Thoracic aorta (tissue), 2 donors: ENCODE data around the gene CEP295NL. TPM values are rescaled to one million over a fixed set of nuclear protein-coding genes. Genes with fewer than 3 reads are reported as not detected.

Experiments
- ATAC-seq: fragments of 150-250 bp; one replicate; pipeline ENCODE4 v1.8.0; 2017; ENCODE audit warnings: low read depth; ENCODE audit not compliant: insufficient number of reproducible peaks, low FRiP score
- DNase-seq: peaks from one replicate; pipeline ENCODE4 v3.0.0-alpha.2; 2020; ENCODE audit warnings: low spot score
- H3K27ac ChIP-seq, 2 donors: fragments of 200-600 bp; sonication (generic); 1 replicate in 1 of 2; 2 replicates in 1 of 2; pipeline ENCODE4 v1.5.1; 2016; ENCODE audit warnings: mild to moderate bottlenecking in 2 of 2, moderate library complexity in 2 of 2
- H3K27me3 ChIP-seq: fragments of 200-600 bp; sonication (generic); replicated peaks from 2 replicates; pipeline ENCODE4 v1.6.0; 2016; ENCODE audit warnings: mild to moderate bottlenecking; ENCODE audit not compliant: insufficient read depth
- H3K36me3 ChIP-seq: fragments of 200-600 bp; sonication (generic); one replicate; pipeline ENCODE4 v1.5.1; 2016
- H3K4me1 ChIP-seq, 2 donors: fragments of 200-600 bp; sonication (generic); 1 replicate in 1 of 2; 2 replicates in 1 of 2; pipeline versions ENCODE4 v1.5.1 to v1.6.0; 2016; ENCODE audit warnings: low read depth in 2 of 2, mild to moderate bottlenecking in 1 of 2; ENCODE audit not compliant: control insufficient read depth in 1 of 2
- H3K4me3 ChIP-seq: fragments of 200-600 bp; sonication (generic); 2 replicates; pipeline ENCODE4 v1.5.1; 2016; ENCODE audit warnings: mild to moderate bottlenecking
- H3K9me3 ChIP-seq: fragments of 200-600 bp; sonication (generic); 2 replicates; pipeline ENCODE4 v1.5.1; 2016
- total RNA-seq, 2 donors: library from RNA; depleted of rRNA; stranded (reverse); fragments of >200 nt; gene quantifications; one replicate each; pipeline versions ENCODE4 v1.1.0 to v1.2.3, GENCODE V29; 2016
- TF ChIP-seq, protein P1 (sequence below): fragments of 200-600 bp; sonication (generic); IDR thresholded peaks from one replicate; pipeline ENCODE4 v1.5.1; 2019; ENCODE audit warnings: antibody characterized with exemption

CEP295NL gene
- total RNA-seq, 2 donors from 2014 or later, result 6.8 to 13.0 TPM

DNA sequence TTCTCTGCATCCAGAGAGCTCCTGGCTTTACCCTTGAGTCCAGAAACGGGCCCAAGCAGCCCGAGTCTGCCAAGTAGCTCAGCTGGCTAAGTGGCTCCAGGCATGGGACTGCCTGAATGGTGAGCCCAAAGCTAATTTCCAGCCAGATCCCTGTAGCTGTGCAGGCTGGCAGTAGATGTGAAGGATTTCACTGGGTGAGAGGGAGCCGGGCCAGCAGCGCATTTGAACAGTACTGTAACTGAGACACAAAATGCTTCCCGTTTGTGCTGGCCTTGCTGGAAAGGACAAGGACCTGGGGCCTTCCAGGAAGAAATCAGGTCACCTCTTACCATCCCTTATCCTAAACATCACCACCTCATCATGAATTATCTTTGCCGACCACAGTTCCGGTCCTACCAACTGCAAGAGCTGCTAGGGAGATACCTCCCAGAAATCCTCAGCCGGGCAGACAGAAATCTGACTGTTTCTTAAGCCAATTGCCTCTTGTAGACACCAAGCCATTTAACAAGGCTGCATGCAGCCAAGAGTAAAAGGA lies 18.5 kb upstream of the CEP295NL start:
- peak overlapping the region; percentile 94 for H3K4me3 ChIP-seq
- peak overlapping the region; percentile 64 to 76 for H3K27ac ChIP-seq
- no peaks in the 10 kb centered on the region for H3K27me3 ChIP-seq
- DNase-seq, result no peak
- TF ChIP-seq, protein P1, sequence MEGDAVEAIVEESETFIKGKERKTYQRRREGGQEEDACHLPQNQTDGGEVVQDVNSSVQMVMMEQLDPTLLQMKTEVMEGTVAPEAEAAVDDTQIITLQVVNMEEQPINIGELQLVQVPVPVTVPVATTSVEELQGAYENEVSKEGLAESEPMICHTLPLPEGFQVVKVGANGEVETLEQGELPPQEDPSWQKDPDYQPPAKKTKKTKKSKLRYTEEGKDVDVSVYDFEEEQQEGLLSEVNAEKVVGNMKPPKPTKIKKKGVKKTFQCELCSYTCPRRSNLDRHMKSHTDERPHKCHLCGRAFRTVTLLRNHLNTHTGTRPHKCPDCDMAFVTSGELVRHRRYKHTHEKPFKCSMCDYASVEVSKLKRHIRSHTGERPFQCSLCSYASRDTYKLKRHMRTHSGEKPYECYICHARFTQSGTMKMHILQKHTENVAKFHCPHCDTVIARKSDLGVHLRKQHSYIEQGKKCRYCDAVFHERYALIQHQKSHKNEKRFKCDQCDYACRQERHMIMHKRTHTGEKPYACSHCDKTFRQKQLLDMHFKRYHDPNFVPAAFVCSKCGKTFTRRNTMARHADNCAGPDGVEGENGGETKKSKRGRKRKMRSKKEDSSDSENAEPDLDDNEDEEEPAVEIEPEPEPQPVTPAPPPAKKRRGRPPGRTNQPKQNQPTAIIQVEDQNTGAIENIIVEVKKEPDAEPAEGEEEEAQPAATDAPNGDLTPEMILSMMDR, result no peak
- H3K36me3 ChIP-seq, result peaks cover 3% of the 10 kb centered on the region
- peaks cover 45 to 79% of the 10 kb centered on the region in 2 donors for H3K4me1 ChIP-seq
- ATAC-seq, result no peak
- no peaks in the 10 kb centered on the region for H3K9me3 ChIP-seq

DNA sequence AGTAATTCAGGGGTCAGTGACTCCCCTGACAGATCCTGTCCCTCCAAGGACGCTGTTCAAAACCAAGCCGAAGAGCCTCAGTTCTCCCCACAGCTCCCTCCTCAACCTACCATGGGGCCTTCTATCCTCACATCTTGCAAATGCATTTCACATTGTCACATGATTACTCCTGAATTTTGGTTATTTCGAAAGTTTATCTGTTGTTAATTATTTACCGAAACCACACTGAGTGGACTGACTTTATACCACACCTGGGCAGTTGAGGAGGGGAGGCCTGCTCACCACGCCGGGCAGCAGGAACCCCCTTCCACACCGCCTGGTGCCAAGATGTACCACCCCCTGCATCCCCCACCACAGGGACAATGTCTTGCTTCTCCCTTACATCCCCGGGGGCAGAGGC lies 17.5 kb upstream of the CEP295NL start:
- DNase-seq, result no peak
- Histone ChIP-seq H3K4me1 (peaks cover 45 to 80% of the 10 kb centered on the region in 2 donors), H3K27ac (peak overlapping the region in 1 of 2 donors; percentile 10), H3K9me3 (no peaks in the 10 kb centered on the region), H3K4me3 (no peak overlapping the region), H3K36me3 (peaks cover 3% of the 10 kb centered on the region), H3K27me3 (no peaks in the 10 kb centered on the region)
- ATAC-seq, result no peak
- TF ChIP-seq, protein P1, result no peak

DNA sequence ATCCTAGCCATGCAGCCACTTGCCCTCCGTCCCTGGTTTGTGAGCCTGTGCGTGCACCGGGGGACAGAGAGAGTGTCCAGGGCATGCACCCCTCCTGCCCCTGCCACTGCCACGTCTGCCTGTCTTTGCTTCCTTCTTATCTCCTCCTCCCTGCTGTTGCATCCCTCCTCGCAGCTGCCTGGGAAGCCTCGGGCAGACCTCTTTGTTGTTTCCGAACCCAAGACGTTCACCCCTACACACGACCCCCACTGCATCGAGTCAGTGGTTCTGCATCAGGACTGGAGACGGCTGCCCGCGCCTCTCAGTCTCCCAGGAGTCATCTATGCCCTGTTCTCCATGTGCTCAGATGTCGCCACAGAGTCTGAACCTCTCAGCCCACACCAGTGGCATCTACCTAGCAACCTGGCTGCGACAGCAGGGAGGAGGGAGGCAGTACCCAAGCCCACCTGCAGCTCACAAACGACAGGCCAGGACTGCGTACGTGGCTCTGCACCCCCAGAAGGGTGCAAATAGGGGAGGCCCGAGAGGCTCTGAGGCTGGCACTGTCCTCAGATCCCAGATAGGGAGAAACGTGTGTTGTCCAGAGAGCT lies 17.0 kb upstream of the CEP295NL start:
- H3K27me3 ChIP-seq, result no peaks in the 10 kb centered on the region
- H3K36me3 ChIP-seq, result peaks cover 3% of the 10 kb centered on the region
- no peak overlapping the region for H3K4me3 ChIP-seq
- H3K9me3 ChIP-seq, result no peaks in the 10 kb centered on the region
- DNase-seq (no peak), ATAC-seq (no peak)
- TF ChIP-seq, protein P1, result no peak
- H3K4me1 ChIP-seq, result peaks cover 45 to 86% of the 10 kb centered on the region in 2 donors
- H3K27ac ChIP-seq, result no peak overlapping the region

DNA sequence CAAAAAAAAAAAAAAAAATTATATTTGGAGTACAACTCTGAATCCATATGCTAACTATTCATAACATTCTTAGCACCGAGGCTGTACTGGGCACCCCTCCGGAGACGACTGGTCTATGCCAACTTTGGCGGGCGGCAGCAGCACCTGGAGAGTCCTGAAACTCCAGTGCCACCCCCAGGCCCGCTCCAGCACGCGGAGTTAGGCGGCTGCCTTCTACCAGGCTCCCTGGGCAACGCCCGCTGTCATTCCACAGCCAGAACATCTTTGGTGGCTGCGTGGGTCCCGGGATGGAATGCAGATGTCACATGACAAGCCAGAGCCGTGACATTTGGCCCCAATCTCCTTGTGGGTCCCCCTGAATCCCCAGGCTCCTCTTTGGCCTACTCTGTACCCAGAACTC lies 16.0 kb upstream of the CEP295NL start:
- DNase-seq, result no peak
- peaks cover 45 to 94% of the 10 kb centered on the region in 2 donors for H3K4me1 ChIP-seq

DNA sequence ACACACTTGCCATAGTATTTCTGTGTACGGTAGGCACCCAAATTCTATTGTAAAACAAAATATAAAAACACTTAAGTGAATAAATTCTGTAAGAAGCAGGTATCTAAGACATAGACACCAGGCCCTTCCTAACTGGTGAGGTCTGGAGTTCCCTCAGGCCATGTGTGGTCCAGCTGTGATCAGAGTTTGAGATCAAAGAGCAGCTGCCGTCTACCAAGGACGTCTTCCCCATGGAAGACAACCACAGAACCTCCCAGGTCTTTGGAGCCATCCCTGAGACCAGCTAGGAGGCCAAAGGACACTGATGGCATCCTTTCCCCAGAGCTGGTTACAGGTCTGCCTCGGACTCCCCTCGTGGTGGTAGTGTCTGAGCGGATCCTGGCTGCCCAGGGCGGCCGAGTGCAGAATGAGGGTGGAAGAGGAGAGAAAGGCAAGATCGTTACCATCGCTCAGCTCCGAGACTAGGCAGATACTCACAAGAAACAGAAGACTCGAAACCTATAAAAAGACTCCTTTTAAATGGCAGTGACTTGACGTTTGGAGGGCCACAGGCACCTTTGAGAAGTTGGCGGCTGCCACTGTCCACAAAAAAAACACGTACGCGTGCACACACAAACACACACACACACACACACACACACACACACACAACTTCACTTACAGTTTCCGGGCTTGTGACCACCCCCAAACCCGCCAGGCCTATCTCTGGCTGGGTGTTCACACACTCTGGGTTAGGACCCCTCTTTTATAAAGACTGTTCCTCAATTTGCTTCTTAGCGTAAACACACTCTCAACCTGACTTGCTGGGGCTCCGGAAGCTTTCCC lies 14.7 kb upstream of the CEP295NL start:
- H3K4me1 ChIP-seq, result peaks cover 46 to 86% of the 10 kb centered on the region in 2 donors

More for the DNA sequence above, 16.0 kb upstream of the CEP295NL start:
- no peaks in the 10 kb centered on the region for H3K9me3 ChIP-seq
- peaks cover 3% of the 10 kb centered on the region for H3K36me3 ChIP-seq
- peak overlapping the region; percentile 26 for H3K4me3 ChIP-seq
- H3K27ac ChIP-seq, result no peak overlapping the region
- no peak for ATAC-seq
- no peaks in the 10 kb centered on the region for H3K27me3 ChIP-seq
- TF ChIP-seq, protein P1, result no peak

More for the DNA sequence above, 14.7 kb upstream of the CEP295NL start:
- ATAC-seq, result no peak
- TF ChIP-seq, protein P1, result no peak
- Histone ChIP-seq H3K36me3 (peaks cover 3% of the 10 kb centered on the region), H3K27ac (peak overlapping the region in 1 of 2 donors; percentile 42), H3K4me3 (peak overlapping the region; percentile 25), H3K27me3 (no peaks in the 10 kb centered on the region), H3K9me3 (no peaks in the 10 kb centered on the region)
- no peak for DNase-seq
